GM19455 (cell line): ENCODE measurements around the gene TEAD1.

Experiments used
- ATAC-seq: cut with Tn5 transposase; IDR thresholded peaks from one replicate; pipeline ENCODE4 v1.9.1; 2021; ENCODE audit not compliant: unreplicated experiment

TEAD1 gene

GRCh38 chr11:12827929-12828812, 153.9 kb downstream of the TEAD1 start:
- ATAC-seq = no peak

- ATAC-seq = no peak
Measured at GRCh38 chr11:12829131-12829530, 154.9 kb downstream of the TEAD1 start.

GRCh38 chr11:12829540-12830314, 155.5 kb downstream of the TEAD1 start:
- ATAC-seq = no peak

GRCh38 chr11:12831471-12832202, 157.4 kb downstream of the TEAD1 start:
- ATAC-seq = no peak

- ATAC-seq = no peak
Measured at GRCh38 chr11:12832480-12833224, 158.4 kb downstream of the TEAD1 start.

GRCh38 chr11:12834166-12834565, 159.9 kb downstream of the TEAD1 start:
- no peak for ATAC-seq

- no peak for ATAC-seq
Measured at GRCh38 chr11:12834630-12835029, 160.4 kb downstream of the TEAD1 start.

GRCh38 chr11:12835286-12835685, 161.1 kb downstream of the TEAD1 start:
- ATAC-seq = no peak

- ATAC-seq = no peak
Measured at GRCh38 chr11:12838463-12839123, 164.4 kb downstream of the TEAD1 start.

- ATAC-seq = no peak
Measured at GRCh38 chr11:12840871-12841660, 166.8 kb downstream of the TEAD1 start.

- ATAC-seq = no peak
Measured at GRCh38 chr11:12841946-12842630, 167.9 kb downstream of the TEAD1 start.

- ATAC-seq = no peak
Measured at GRCh38 chr11:12842933-12843636, 168.9 kb downstream of the TEAD1 start.

GRCh38 chr11:12845163-12845562, 170.9 kb downstream of the TEAD1 start:
- no peak for ATAC-seq

- no peak for ATAC-seq
Measured at GRCh38 chr11:12845739-12846358, 171.6 kb downstream of the TEAD1 start.

GRCh38 chr11:12846786-12847615, 172.8 kb downstream of the TEAD1 start:
- no peak for ATAC-seq

GRCh38 chr11:12848413-12848812, 174.2 kb downstream of the TEAD1 start:
- ATAC-seq = no peak

GRCh38 chr11:12853325-12853651, 179.1 kb downstream of the TEAD1 start:
- ATAC-seq = no peak
